Ureter (tissue), 1 donor: Measurements from ENCODE around the gene CDH6. TPM values are rescaled to one million over a fixed set of nuclear protein-coding genes. Genes with fewer than 3 reads are reported as not detected.

Experiments
- DNase-seq: peaks from one replicate; pipeline ENCODE4 v3.0.0-alpha.2; 2020; ENCODE audit warnings: low spot score
- total RNA-seq: library from RNA; stranded (reverse); gene quantifications from one replicate; pipeline ENCODE4 v1.2.4, GENCODE V29; 2023
- donor health status: DM: yes; HTN: yes; CAD: no.

Gene CDH6
- total RNA-seq, 1 donor from 2014 or later, result 3.4 TPM

DNA sequence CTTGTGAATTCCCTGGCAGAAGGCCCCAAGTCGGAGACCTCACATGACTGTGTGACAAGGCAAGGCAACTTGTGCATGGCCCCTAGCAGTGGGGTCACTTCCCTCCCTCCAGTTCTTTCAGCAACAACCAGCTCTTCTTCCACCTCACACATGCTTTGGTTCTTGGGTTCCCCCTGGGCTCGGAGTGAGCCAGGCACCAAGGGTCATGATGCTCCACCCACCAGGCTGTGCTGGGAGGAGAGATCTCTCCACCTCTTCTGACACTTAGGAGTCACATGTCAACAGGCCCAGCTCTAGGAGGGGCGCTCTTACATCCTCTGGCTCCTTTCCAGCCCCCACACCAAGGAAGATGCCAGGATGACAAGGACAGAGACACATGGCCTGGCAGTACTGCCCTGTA is 56.7 kb downstream of the CDH6 start:
- DNase-seq, result no peak

DNA sequence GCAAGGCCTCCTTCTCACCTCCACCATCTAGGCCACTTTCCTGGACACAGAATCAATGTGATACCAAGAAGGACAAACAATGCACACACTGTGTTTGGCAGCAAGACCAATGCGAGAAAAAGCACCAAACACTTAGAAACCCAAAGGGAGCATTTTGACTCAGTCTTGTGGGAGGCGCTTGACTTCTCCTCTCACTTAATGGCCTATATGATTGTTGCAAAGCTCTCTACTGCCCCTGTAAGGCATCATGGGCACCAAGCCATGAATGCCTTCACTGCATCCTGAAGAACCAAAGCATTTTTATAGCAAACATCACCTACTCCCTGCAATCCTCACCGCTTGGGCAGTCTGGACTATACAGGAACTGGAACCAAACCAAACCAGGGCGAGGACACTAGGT is 57.5 kb downstream of the CDH6 start:
- no peak for DNase-seq

DNA sequence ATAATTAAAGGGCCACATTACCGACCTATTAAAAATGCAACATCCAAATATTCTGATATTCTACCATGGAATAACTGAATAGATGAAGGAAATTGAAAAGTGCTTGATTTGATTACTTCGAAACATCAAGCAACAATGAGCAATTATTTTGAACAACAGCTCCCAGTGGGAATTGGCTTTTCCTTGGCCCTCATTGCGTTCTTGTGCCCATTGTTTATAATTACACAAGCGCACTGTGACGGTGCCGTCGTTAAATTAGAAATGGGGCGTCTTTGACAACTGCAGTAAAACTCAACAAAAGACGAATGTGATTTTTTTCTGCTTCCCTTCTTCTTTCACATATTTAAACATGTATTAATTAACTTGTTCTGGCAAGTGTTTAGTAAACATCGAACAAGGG is 61.6 kb downstream of the CDH6 start:
- DNase-seq, result no peak

DNA sequence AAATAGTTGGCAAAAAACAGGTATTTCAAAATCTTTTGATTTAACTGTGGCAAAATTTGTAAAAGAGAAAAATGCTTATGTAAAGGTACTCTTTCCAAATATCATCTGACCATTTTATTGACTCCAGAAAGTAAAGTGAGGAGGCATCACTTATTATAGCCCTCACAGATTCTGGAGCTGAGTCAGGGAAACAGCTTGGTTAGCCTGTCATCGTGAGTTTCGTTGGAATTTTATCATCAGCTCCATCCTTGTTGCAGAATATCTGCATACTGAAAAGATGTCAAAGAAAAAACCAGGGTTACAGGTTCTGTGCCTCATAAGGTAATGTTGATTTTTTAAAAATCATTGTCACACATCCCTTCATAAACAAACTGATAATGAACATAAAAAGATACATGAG is 74.8 kb downstream of the CDH6 start:
- DNase-seq, result no peak

DNA sequence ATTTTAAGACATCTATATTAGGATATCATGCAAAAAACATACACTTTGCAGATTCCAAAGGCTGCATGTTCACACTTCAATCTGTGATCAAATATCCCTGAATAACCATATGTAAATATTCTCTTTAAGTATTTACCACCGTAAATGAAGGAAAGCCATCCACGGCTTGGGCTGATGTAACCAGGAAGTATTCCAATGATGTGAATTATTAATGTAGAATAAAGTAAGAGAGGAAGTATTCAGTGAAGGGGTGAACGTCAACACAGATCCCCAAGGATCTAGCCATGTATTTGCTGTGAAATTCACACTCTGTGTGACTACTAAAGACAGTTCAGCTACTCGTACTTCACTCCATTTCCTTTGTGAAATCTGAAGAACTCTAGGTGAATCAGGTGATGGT is 75.2 kb downstream of the CDH6 start:
- no peak for DNase-seq

DNA sequence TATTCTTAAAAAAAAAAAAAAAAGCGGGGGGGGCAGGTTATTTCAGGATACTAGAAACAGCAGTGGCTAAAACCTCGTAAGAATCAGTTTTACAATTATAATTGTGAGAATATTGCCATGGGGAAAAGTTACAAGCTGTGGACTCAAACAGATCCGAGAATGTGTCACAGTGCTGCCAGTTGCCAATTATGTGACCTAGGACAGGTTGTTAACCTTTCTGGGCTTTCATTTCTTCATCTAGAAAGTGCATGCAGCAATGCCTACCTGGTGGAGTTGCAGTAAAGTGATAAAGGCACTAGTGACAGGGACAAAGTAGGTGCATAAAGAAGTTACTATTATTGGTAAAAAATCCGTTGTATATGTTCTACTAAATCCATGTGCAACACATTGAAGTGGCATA is 75.8 kb downstream of the CDH6 start:
- no peak for DNase-seq

DNA sequence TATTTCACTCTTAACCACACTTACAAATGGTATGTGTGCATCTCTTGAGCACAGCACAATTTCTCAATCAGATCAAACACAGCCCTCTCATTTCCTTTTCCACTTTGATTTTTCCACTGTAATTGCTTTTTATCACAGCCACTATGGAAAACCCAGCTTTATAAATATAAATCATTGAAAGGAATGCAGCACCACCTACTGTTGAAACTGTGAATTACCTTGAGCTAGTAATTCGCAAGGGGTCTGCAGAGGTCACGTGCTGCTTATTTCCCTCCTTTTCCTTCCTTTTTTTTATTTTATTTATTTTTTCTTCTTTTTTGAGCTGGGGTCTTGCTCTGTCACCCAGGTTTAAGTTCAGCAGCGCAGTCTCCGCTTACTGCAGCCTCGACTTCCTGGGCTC is 76.9 kb downstream of the CDH6 start:
- DNase-seq, result no peak

DNA sequence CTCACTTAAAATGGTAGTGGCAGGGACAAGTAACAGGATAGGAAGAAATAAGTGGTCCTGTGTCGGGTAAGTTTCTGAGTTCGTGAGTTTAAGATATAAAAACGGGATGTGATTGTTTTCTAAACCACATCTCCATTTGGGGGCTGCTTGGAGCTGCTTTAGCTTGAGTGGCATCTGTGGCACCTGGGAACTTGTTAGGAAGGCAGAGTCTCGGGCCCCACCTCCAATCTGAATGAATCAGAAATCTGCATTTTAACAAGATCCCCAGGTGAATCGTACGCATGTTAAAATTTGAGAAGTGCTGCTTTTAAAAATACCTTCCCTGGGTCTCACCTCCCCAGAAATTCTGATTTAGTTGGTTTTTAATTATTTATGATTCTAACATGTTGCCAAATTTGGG is 78.1 kb downstream of the CDH6 start:
- DNase-seq, result no peak

DNA sequence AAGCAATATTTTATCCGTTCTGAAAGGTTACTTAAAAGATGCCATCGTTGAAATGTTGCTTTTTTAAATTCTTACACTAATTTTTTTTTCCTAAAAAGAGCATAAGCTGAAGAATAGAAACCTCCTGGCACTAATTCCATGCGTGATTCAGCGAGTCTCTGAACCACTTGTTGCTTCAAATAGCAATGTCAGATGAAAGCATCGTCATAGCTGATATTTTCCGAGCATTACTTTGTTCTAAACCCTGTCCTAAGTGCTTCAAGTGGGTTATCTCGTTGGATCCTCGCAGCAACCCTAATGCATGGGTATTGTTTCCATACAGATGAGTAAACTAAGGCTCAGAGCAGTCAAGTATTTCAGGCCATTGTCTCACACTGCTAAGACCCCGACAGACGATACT is 79.7 kb downstream of the CDH6 start:
- DNase-seq, result no peak

DNA sequence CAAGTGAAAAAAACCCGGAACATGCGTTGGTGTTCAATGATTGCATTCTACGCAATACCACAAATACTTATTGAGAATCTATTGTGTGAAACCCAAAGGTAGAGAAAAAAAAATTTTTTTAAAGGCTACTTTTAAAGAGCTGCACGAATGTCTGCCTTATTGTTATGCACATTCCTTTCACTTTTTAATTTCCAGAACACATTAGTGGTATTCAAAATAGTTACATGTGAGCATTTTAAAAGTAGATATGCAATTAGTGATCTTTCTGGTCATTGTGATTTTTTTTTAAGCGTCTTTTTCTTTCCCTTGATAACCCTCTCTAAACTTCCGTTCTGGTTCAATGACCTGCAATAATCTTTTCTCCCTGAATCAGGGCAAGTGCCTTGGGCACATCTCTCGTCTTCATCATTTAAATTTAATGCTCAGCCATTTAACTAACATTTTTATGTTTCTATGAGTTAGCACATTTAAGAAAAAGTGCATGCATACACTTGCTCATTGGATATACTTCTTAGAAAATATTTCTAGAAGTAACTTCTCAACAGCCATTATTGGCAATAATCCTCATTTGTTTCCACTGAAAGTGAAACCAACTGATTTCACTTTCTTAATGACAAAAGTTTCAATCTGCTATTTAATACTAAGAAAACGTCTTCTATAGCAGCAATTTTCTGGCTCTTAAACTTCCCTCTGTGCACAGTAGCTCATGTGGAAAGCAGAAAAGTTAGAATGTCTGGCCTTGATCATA is 80.3 kb downstream of the CDH6 start:
- DNase-seq, result no peak

DNA sequence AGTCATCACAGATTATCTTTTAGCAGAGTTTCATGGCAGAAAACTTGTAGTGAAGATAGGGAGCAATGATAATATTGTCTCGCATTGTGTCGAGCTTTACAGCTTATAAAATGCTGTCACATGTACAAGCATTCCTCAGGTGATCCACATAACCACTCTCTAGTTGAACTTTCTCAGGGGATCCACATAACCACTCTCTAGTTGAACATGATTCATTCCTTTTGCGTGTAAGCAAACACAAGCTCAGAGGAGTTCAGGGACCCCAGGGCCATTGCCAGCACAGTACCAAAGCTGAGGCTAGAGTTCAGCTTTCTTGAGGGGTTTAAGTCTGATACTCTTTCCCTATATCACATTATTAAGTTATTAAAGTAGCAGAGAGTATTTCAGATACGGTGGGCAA is 86.7 kb downstream of the CDH6 start:
- no peak for DNase-seq

DNA sequence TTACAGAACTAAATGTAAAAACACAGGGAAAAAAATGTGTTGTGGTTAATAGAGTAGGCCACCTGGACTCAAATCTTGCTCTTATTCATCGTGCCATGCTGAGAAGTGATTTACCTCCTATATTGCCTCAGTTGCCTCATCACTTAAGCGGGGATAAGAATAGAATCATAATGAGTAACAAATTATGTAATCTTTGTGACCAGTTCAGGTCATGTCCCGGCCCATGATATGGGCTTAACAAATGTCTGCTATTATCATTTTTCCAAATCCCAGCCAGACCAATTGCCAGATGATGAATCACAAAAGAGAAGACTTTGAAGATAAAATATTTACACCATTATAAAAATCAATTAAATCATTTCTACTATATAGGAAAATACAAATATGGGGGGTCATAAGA is 89.8 kb downstream of the CDH6 start:
- DNase-seq, result no peak

DNA sequence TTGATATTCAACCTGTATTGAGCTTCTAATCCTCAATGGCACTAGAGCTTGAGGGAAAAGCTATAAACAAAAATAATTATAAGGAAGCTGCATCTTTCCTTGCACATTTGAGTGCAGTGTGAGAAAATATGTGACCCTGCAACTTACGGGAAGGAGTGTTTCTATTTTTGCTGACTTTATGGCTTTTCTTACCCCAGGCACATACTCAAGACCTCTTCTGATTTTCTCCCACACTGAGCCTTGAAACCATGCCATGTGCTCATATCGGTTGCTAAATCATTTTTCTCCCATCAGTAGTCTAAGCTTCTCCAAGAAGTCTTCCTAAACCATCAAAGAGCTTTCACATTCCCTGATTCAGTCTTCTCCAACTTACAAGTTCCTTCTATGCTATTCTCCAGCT is 91.5 kb downstream of the CDH6 start:
- DNase-seq, result no peak

DNA sequence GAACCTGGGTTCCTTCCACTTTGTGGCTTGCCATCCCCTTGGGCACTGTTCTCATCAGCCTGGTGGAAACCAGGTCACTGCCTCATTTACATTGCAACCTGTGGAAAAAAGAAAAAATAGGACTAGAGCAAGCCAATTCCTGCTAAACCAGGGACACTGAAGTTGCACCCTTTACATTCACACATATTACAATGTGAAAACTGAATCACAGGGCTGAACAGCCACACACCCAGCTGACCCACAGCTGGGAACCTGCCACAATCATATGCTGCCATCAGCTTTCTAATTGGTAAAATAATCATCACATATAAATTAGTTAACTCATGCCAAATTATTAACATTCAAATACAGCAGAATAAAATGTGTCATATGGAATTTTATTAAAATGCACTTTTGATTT is 94.5 kb downstream of the CDH6 start:
- DNase-seq, result no peak

DNA sequence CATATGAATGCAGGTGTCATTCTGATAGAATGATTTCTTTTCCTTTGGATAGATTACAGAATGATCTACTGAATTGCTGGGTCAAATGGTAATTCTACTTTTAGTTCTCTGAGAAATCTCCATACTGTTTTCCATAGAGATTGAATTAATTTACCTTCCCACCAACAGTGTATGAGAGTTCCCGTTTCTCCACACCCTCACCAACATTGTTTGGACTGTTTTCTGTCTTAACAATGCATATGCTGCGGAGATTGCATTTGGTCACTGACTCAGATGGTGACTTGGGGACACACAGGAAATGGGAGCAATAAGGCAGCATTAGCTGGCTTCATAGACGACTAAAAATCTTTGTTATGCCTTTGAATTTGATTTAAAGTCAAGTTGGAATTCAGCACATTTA is 95.9 kb downstream of the CDH6 start:
- DNase-seq, result no peak

DNA sequence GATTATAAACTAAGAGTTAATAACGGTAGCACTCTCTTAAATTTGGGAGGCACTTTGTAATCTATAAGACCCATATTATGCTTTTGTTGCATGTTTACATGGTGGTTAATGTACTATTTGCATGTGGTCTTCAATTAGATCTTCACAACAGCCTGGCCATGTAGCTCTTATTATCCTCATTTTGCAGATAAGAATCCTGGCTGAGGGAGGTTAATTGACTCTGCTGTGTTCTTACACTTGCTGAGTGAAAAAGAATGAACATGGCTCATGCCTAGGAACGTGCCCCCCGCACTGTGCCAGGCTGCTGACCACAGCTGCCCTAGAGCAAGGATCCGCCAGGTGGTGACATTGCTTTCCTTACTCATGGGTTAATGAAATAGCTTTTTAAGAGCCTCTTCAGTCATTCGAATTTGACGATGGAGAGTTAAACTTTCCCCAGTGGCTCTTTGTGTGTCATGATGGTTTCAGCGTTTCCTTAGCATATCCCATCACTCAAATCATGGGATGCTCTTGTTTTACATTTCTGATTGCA is 97.9 kb downstream of the CDH6 start:
- no peak for DNase-seq

DNA sequence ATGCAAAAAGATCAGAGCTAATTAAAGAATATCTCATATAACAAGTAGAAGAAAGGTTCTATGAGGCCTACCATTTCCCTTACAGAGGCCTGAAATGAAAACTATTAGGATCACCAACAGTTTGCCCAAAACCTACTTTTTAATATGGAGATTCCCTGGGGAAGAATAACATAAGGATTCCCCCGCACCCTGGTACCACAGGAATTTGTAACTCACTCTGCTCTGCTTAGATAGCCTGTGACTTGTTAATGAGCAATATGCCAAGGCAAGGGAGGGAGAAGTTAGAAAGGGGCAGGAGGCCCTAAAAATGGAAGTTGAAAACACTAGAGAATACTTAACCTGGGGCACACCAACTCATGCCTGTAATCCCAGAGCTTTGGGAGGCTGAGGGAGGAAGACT is 107.0 kb downstream of the CDH6 start:
- no peak for DNase-seq

DNA sequence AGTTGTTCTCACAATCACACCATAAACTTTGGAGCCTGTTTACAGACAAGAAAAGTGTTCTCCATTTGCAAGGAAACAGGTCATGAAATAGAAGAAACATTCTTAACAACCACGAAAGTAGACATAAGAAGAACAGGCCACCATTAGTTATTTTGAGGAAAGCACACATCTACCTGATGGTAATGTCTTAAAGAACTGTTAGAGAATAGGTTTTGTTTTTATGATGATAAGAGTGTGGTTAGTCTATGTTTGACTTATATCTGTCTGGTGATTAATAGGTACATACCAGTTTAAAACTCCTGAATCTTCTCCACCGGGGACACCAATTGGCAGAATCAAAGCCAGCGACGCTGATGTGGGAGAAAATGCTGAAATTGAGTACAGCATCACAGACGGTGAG is 108.3 kb downstream of the CDH6 start:
- no peak for DNase-seq

DNA sequence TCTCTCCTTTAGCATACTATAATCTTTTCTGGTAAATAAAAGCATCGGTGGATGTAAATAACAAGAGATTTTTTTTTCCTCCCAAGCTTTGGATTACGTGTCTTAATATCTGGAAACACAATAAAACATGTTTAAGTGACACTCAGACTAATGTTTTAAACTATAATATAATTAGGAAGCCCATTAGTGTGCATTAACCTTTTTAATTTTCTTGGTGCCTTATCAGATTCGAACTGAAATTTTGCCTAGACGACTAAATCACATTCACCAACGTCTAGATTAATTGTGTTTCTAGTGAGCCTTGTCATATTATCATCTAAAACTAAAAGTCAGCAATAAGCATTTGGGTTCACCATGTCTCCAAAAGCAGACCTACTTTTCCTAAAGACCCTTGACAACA is 110.2 kb downstream of the CDH6 start:
- DNase-seq, result no peak

DNA sequence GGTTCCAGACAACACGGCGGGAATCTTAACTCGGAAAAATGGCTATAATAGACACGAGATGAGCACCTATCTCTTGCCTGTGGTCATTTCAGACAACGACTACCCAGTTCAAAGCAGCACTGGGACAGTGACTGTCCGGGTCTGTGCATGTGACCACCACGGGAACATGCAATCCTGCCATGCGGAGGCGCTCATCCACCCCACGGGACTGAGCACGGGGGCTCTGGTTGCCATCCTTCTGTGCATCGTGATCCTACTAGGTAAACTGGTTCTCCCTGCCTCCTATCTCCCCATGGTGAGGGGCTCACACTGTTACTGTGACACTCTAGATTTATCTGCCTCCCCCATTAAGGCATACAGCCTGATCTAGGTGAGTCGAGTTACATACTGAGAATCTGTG is 124.2 kb downstream of the CDH6 start:
- no peak for DNase-seq

DNA sequence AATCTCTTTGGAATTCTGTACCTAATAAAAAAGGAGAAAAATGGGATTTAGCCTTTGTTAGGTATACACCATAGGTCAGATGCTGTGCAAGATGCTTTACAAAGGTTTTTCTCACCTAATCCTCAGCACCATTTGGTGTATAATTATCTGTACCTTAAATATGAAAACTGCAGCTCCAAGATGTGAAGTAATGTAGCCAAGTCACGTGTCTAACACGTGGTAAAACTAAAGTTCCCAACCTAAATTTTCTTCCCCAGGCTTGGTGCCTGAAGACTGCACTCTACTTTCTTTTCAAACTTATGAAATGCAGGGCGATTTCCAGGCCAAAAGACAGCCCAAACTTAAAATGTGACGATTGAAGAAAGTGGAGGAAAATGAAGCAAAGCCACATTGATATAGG is 125.8 kb downstream of the CDH6 start:
- no peak for DNase-seq

DNA sequence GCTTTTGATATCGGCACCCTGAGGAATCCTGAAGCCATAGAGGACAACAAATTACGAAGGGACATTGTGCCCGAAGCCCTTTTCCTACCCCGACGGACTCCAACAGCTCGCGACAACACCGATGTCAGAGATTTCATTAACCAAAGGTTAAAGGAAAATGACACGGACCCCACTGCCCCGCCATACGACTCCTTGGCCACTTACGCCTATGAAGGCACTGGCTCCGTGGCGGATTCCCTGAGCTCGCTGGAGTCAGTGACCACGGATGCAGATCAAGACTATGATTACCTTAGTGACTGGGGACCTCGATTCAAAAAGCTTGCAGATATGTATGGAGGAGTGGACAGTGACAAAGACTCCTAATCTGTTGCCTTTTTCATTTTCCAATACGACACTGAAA is 129.5 kb downstream of the CDH6 start:
- DNase-seq, result no peak

DNA sequence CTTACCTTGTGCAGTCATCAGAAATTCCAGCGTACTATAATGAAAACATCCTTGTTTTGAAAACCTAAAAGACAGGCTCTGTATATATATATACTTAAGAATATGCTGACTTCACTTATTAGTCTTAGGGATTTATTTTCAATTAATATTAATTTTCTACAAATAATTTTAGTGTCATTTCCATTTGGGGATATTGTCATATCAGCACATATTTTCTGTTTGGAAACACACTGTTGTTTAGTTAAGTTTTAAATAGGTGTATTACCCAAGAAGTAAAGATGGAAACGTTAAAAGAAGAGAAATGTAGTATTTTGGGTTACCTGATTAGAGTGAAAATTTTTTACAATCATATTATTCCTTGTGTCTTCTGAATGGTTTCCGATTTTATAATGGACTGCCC is 131.4 kb downstream of the CDH6 start:
- no peak for DNase-seq

DNA sequence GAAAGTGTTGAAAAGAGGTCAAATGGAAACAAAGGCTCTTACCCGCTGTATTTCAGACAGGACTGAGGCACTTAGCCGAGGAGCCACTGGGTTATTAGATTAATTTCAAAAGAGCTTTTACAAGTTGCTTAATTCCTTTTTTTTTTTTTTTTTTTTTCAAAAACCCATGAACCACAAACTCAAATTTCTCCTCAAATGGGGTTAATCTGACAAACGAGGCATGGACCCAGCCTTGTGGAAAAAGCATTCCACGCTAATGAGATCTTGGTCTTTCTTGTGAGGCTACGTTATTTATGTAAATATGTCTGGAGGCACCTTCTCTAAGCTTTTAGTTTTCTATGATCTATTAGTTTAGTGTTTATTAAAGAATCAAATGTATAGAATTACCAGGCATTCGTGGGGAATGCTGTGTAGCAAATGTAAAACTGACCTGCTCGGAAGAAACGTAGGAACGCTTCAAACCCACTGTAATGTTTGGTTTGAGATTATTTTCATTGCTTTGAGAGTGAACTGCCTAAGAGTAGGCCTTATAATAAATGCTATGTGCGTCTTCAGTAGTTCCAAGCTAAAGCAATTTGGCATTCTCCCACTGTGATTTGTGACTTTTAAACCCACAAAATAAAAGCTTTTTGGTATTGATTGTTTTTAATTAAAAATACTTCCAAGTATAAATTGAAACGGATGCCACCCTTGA is 134.7 kb downstream of the CDH6 start:
- no peak for DNase-seq
